Calu3 (cell line): Measurements from ENCODE around the gene NPC1L1. TPM values are rescaled to one million over a fixed set of nuclear protein-coding genes. Genes with fewer than 3 reads are reported as not detected.

Source experiments
- BruUV-seq: library from RNA; stranded (reverse); fragments of 400-500 nt; replicated peaks from 2 replicates; lab custom pipeline; 2021; lab: Mats Ljungman, UMichigan
- CTCF ChIA-PET: fragments of 300-600 bp; sonication (Branson Sonifier 250); formaldehyde crosslinking; loops from one replicate; lab custom pipeline; 2022; ENCODE audit warnings: antibody characterized with exemption; lab: Charles Lee
- DNase-seq: peaks from one replicate; pipeline ENCODE4 v3.0.0; 2022
- H3K27ac Mint-ChIP-seq: one replicate; pipeline ENCODE4 v1.8.0; 2022; ENCODE audit warnings: mixed read lengths; ENCODE audit not compliant: unreplicated experiment
- H3K27me3 Mint-ChIP-seq: one replicate; pipeline ENCODE4 v1.8.0; 2022; ENCODE audit warnings: mixed read lengths; ENCODE audit not compliant: unreplicated experiment
- H3K36me3 Mint-ChIP-seq: one replicate; pipeline ENCODE4 v1.8.0; 2022; ENCODE audit warnings: mild to moderate bottlenecking, moderate library complexity, mixed read lengths; ENCODE audit not compliant: insufficient read depth, unreplicated experiment
- H3K4me1 Mint-ChIP-seq: one replicate; pipeline ENCODE4 v1.8.0; 2022; ENCODE audit warnings: mild to moderate bottlenecking, low read depth, mixed read lengths; ENCODE audit not compliant: unreplicated experiment
- H3K4me3 Mint-ChIP-seq: one replicate; pipeline ENCODE4 v1.8.0; 2022; ENCODE audit warnings: mild to moderate bottlenecking, low read depth, moderate library complexity, mixed read lengths; ENCODE audit not compliant: unreplicated experiment
- H3K9me3 Mint-ChIP-seq: one replicate; pipeline ENCODE4 v1.8.0; 2022; ENCODE audit warnings: low read depth, mixed read lengths; ENCODE audit not compliant: unreplicated experiment
- CTCF ChIP-seq: fragments of 200-600 bp; IDR thresholded peaks from one replicate; pipeline ENCODE4 v1.8.0; 2022; ENCODE audit warnings: antibody characterized with exemption; ENCODE audit not compliant: unreplicated experiment
- intact Hi-C: fragments of 100-400 bp; cut with micrococcal nuclease; formaldehyde crosslinking; loops from one replicate; pipeline ENCODE4 v1.10.0; 2022; ENCODE audit not compliant: unreplicated experiment
- total RNA-seq: library from RNA; stranded (reverse); gene quantifications from 2 replicates; pipeline ENCODE4 v1.2.3, GENCODE V29; 2022

NPC1L1 gene
- total RNA-seq, 1 experiment from 2014 or later, result 46.0 TPM

DNA sequence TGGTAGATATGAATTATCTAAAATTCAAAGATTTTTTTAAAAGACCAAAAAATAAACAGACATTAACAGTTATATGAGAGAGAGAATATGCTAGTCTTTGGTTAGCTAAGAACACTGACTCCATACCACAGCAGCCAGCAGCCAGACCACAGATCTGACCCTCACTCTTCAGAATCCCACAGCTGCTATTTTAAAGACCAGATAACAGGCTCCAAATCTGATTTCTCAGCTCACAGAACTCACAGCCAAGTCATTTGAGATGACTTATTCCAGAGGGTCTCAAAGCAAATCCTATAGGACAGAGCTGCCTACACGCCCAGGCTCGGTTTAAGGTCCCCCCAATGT, 71.0 kb downstream of the NPC1L1 start:
- DNase-seq, result no peak
- intact Hi-C loops, result no loop called here
- H3K4me1 Mint-ChIP-seq, result peaks cover 49% of the 10 kb centered on the region
- H3K9me3 Mint-ChIP-seq, result no peaks in the 10 kb centered on the region
- CTCF ChIA-PET, result interaction anchor here (0.7 kb wide), 1 partner anchor 270 kb away, joined by 4 read pairs; no protein-coding TSS in a partner anchor
- H3K4me3 Mint-ChIP-seq, result no peak overlapping the region
- TF ChIP-seq CTCF, result no peak
- H3K36me3 Mint-ChIP-seq, result peaks cover 49% of the 10 kb centered on the region
- BruUV-seq, result no TSS peak
- no peak overlapping the region for H3K27ac Mint-ChIP-seq
- H3K27me3 Mint-ChIP-seq, result no peaks in the 10 kb centered on the region

GRCh38 chr7:44469461-44470134, 71.5 kb downstream of the NPC1L1 start:
- peaks cover 49% of the 10 kb centered on the region for H3K36me3 Mint-ChIP-seq
- intact Hi-C loops, result no loop called here

GRCh38 chr7:44467217-44467548, 73.9 kb downstream of the NPC1L1 start:
- Mint-ChIP-seq H3K27me3 (no peaks in the 10 kb centered on the region), H3K27ac (no peak overlapping the region), H3K4me3 (no peak overlapping the region), H3K4me1 (peaks cover 24% of the 10 kb centered on the region), H3K9me3 (no peaks in the 10 kb centered on the region), H3K36me3 (peaks cover 46% of the 10 kb centered on the region)
- intact Hi-C loops, result no loop called here
- BruUV-seq, result no TSS peak
- no peak for TF ChIP-seq CTCF
- DNase-seq, result no peak
- CTCF ChIA-PET, result no interaction called here

More at GRCh38 chr7:44469461-44470134, 71.5 kb downstream of the NPC1L1 start:
- Mint-ChIP-seq H3K27ac (no peak overlapping the region), H3K9me3 (no peaks in the 10 kb centered on the region), H3K27me3 (no peaks in the 10 kb centered on the region), H3K4me3 (no peak overlapping the region), H3K4me1 (peaks cover 46% of the 10 kb centered on the region)
- no peak for DNase-seq
- TF ChIP-seq CTCF, result no peak
- no TSS peak for BruUV-seq
- CTCF ChIA-PET, result interaction anchor here (0.7 kb wide), 1 partner anchor 269 kb away, joined by 4 read pairs; no protein-coding TSS in a partner anchor

DNA sequence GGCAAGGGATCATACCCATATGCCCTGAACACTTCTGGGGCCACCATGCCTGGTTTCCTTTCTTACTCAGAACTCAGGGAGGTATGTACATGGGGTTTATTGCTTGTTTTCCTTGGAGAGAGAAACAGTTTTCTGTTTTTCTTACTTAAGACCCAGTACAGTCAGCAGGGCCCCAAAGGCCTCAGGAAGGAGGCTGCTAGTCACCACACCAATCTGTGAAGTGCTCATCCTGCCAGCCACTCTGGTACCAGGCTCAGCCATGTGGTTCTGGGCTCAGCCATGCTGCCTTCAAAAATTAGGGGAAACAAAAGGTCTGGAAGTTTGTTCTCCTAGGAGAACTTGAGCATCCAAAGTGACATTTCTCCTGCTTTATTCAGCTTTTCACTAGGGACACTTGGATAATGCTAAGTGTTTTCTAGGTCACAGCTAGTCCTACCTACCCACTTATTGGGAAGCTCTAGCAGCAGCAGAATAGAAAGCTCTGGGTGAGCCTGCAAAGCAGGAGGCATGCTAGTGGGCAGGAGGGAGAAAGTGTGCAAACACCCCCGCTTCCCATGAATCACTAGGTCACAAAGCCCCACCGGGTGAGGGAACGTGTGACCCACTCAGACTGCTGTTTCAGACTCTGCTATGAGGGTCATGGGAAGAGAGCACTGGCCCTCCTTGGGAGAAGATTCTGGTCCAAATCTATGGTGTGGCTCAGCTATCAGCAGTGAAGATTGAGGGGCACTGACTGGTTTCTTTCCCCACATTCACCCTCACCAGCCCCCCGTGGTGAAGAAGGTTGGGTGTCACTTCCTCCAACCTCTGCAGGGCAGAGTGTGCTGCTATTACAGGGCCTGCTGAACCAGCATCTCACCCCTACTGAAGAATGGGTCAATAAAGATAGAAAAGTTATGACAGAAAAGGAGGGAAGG, 74.6 kb downstream of the NPC1L1 start:
- CTCF ChIA-PET, result no interaction called here
- no peak for TF ChIP-seq CTCF
- peaks cover 20% of the 10 kb centered on the region for H3K4me1 Mint-ChIP-seq
- H3K27ac Mint-ChIP-seq, result no peak overlapping the region
- no peak overlapping the region for H3K4me3 Mint-ChIP-seq
- DNase-seq, result no peak
- H3K9me3 Mint-ChIP-seq, result no peaks in the 10 kb centered on the region
- intact Hi-C loops, result no loop called here
- H3K36me3 Mint-ChIP-seq, result peaks cover 49% of the 10 kb centered on the region
- BruUV-seq, result no TSS peak
- H3K27me3 Mint-ChIP-seq, result no peaks in the 10 kb centered on the region
